ENCODE data around the gene SPSB4.

The SPSB4 gene

DNA sequence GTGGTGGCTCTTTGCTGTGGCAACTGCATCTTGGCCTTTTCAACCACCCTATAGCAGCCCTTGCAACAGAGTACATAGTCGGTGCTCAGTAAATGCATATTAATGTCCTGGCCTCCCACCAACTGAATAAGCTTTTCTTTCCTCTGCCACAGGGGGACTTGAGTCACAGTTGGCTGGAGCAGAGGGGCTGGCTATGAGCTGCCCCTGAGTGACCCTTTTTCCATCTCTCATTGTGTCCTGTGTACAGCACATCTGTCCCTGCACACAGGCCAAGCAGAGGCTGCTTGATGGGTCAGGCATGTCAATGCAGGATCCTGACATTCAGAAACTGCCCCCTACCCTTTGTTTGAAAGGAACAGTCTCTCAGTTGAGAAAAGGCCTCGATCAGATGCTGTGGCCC lies 22.4 kb downstream of the SPSB4 start:
- Histone ChIP-seq H3K4me3 (ENCODE audit: insufficient read depth, low read length, poor library complexity, severe bottlenecking) (no peak overlapping the region), H3K27ac (ENCODE audit: low read depth, low read length) (no peak overlapping the region), H3K9me2 (replicated peaks; ENCODE audit: insufficient read depth, low read length) (no peaks in the 10 kb centered on the region), H4K20me1 (ENCODE audit: low read depth, low read length) (no peaks in the 10 kb centered on the region), H3K27me3 (ENCODE audit: low read length) (no peaks in the 10 kb centered on the region), H3K9me3 (ENCODE audit: insufficient read depth, low read length) (no peaks in the 10 kb centered on the region), H3K36me3 (ENCODE audit: low read length) (no peaks in the 10 kb centered on the region), H3K9ac (ENCODE audit: low read length) (no peak overlapping the region), H2AFZ (ENCODE audit: low read depth, low read length, severe bottlenecking) (no peak overlapping the region), H3K79me2 (ENCODE audit: insufficient read depth, low read length) (no peaks in the 10 kb centered on the region), H3F3A (ENCODE audit: insufficient read depth) (no peaks in the 10 kb centered on the region), H3K4me2 (ENCODE audit: low read depth, low read length, poor library complexity, severe bottlenecking) (no peak overlapping the region)
- TF ChIP-seq EZH2phosphoT487 (conservative IDR thresholded peaks at IDR 0.05; ENCODE audit: low read length) (no peak), CTCF (IDR thresholded peaks at IDR 0.05; ENCODE audit: insufficient read depth, low read length, poor library complexity, severe bottlenecking) (no peak)

- no peaks in the 10 kb centered on the region for H3K27me3 ChIP-seq (ENCODE audit: low read length)
- no peak overlapping the region for H3K4me2 ChIP-seq (ENCODE audit: low read depth, low read length, poor library complexity, severe bottlenecking)
- H2AFZ ChIP-seq (ENCODE audit: low read depth, low read length, severe bottlenecking): no peak overlapping the region
- no peak overlapping the region for H3K4me3 ChIP-seq (ENCODE audit: insufficient read depth, low read length, poor library complexity, severe bottlenecking)
- H3K27ac ChIP-seq (ENCODE audit: low read depth, low read length): no peak overlapping the region
- no peaks in the 10 kb centered on the region for H3K36me3 ChIP-seq (ENCODE audit: low read length)
- no peaks in the 10 kb centered on the region for H3K9me3 ChIP-seq (ENCODE audit: insufficient read depth, low read length)
- no peak overlapping the region for H3K9ac ChIP-seq (ENCODE audit: low read length)
- TF ChIP-seq CTCF (IDR thresholded peaks at IDR 0.05; ENCODE audit: insufficient read depth, low read length, poor library complexity, severe bottlenecking) (no peak), EZH2phosphoT487 (conservative IDR thresholded peaks at IDR 0.05; ENCODE audit: low read length) (no peak)
- H4K20me1 ChIP-seq (ENCODE audit: low read depth, low read length): no peaks in the 10 kb centered on the region
- no peaks in the 10 kb centered on the region for H3K79me2 ChIP-seq (ENCODE audit: insufficient read depth, low read length)
- no peaks in the 10 kb centered on the region for H3K9me2 ChIP-seq (replicated peaks; ENCODE audit: insufficient read depth, low read length)
- H3F3A ChIP-seq (ENCODE audit: insufficient read depth): no peaks in the 10 kb centered on the region
Observed at GRCh38 chr3:141074529-141074928, 23.4 kb downstream of the SPSB4 start.

DNA sequence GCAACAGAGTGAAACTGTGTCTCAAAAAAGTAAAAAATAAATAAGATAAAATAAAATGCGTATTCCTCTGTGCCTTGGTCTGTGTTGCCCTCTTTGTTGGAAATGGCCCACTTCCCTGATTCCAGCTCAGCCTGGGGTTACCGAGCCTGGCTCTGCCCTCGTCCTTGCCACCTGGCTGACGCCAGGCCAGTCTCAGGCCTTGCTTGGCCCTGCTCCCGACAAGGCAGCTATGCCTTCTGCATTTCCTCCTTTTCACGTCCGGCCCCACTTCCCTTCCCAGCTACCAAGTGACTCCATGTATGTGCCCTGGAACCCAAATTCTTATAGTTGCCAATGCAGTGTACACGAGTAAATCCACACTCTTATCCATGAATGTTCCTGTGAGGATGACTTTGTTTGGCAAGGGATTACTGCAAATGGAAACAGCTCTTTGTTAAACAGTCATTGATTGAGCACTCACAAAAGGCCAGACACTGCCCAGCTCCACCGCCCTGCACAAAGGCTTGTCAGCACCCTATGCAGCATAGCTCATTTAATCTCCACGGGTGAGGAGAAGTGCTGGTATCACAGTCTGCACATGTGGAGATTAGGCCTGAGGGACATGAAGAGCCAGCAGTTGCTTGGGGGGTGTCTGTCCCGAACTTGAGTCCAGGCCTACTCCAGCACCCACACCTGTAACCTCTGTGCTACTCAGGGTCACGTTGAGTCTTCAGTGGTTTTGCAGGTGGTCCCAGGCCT lies 25.1 kb downstream of the SPSB4 start:
- H4K20me1 ChIP-seq (ENCODE audit: low read depth, low read length): no peaks in the 10 kb centered on the region
- no peak overlapping the region for H3K4me3 ChIP-seq (ENCODE audit: insufficient read depth, low read length, poor library complexity, severe bottlenecking)
- H3K36me3 ChIP-seq (ENCODE audit: low read length): no peaks in the 10 kb centered on the region
- H3K9me2 ChIP-seq (replicated peaks; ENCODE audit: insufficient read depth, low read length): no peaks in the 10 kb centered on the region
- no peak for TF ChIP-seq EZH2phosphoT487 (conservative IDR thresholded peaks at IDR 0.05; ENCODE audit: low read length)
- no peak for TF ChIP-seq CTCF (IDR thresholded peaks at IDR 0.05; ENCODE audit: insufficient read depth, low read length, poor library complexity, severe bottlenecking)
- H3K4me2 ChIP-seq (ENCODE audit: low read depth, low read length, poor library complexity, severe bottlenecking): no peak overlapping the region
- H3K9ac ChIP-seq (ENCODE audit: low read length): no peak overlapping the region
- no peaks in the 10 kb centered on the region for H3K79me2 ChIP-seq (ENCODE audit: insufficient read depth, low read length)
- no peak overlapping the region for H3K27ac ChIP-seq (ENCODE audit: low read depth, low read length)
- no peaks in the 10 kb centered on the region for H3K9me3 ChIP-seq (ENCODE audit: insufficient read depth, low read length)
- no peaks in the 10 kb centered on the region for H3K27me3 ChIP-seq (ENCODE audit: low read length)
- H3F3A ChIP-seq (ENCODE audit: insufficient read depth): no peaks in the 10 kb centered on the region
- no peak overlapping the region for H2AFZ ChIP-seq (ENCODE audit: low read depth, low read length, severe bottlenecking)
